Activated T-helper 1 cell treated with Interleukin-2 at 50 U/mL for 16 hours (primary cell): ENCODE data around the gene GUCA1A.
A peak's percentile ranks its signal among the peaks of the same experiment; 100 is the strongest.
"Not testable (repeated sequence)": the region's sequence is repeated elsewhere in the genome, so short reads cannot be mapped to it uniquely, and the experiment has no call there.

Source experiments
- DNase-seq: peaks from one replicate; pipeline ENCODE4 v3.0.0-alpha.2; 2020; ENCODE audit warnings: low read depth

Gene GUCA1A

DNA sequence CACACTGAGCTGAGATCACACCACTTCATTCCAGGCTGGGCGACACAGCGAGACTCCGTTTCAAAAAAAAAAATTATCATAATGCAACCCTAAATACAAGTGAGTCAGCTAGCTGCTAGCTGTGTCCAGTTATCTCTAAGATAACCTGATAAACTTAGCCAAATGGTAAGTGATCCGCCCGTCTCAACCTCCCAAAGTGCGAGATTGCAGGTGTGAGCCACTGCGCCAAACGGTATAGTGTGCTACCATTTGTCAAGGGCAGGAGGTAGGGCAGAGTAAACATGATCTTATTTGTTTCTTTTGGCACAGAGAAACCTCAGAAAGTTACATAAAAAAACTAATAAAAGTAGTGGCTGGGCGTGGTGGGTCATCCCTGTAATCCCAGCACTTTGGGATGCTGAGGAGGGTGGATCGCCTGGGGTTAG is 26.0 kb upstream of the GUCA1A start:
- DNase-seq, result no peak

DNA sequence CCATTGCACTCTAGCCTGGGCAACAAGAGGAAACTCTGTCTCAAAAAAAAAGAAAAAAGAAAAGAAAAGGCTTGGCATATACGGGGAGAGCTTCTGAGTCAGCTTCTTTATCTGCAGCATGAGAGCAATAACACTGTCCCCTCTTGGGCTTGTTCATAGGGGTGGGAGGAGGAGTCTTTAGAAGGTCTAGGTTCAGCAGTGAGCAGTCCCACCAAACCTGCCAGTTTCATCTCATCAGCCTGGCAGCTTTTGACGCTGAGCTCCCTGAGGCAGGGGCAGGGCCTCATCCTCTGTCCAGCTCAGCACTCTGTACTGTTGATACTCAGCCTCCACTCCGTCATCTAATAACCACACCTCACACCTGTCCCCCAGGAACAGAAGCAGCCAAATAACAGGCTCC is 25.1 kb upstream of the GUCA1A start:
- no peak for DNase-seq

DNA sequence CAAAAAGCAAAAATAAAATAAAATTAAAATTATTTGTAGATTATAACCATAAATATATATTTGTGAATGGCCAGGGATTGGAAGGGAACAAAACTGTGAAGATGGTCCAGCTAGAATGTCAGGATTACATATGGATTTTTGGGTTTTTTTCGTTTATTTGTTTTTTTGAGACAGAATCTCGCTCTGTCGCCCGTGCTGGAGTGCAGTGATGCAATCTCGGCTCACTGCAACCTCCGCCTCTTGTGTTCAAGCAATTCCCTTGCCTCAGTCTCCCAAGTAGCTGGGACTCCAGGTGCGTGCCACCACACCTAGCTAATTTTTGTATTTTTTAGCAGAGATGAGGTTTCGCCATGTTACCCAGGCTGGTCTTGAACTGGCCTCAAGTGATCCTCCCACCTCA is 22.9 kb upstream of the GUCA1A start:
- no peak for DNase-seq

DNA sequence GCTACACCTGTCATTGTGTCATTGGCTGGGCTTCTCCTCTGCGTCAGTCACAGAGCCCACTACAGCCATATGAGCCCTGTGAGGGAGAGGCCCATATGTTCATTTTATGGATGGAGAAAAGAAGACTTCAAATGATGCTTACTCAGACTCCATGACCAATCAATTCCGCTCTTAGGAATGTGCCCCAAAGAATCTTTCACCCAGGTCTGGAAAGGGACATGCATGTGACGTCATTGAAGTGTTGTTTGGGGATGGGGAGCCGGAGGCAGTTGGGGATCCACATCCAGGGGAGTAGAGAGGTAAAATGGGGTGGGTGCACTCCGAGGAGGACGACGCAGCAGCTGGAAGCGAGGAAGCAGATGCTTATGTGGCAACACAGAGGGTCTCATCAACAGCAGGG is 21.1 kb upstream of the GUCA1A start:
- DNase-seq, result no peak

DNA sequence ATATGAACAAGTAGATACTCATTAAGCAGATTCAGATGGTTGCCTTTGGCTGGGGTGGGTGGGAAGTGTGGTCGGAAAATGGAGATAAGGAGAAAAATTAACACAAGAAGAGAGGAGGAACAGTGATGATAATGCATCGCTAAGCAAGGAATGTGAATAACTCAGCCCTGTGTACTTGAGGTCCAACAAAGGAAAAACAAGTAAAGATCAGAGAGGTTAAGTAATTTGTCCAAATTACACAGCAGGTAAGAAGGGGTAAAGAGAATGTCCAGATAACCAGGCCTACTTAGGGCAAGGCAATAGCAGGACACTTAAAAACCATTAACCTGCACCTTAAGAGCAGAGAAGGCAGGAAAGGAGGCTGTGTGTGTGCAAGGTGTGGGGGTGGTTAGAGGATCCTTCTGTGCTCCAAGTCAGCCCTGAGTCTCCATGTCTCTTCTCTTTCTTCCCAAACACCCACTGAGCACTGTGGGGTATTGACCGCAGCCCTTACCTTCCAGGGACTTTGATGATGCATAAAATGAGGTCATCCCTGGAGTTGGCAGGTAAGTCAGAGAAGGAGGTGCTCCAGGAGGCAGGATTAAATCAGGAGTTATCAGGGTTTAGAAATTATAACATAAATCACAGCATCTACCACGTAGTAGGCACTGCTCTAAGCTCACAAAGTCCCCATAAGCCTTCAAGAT is 20.5 kb upstream of the GUCA1A start:
- DNase-seq, result not testable (repeated sequence)

DNA sequence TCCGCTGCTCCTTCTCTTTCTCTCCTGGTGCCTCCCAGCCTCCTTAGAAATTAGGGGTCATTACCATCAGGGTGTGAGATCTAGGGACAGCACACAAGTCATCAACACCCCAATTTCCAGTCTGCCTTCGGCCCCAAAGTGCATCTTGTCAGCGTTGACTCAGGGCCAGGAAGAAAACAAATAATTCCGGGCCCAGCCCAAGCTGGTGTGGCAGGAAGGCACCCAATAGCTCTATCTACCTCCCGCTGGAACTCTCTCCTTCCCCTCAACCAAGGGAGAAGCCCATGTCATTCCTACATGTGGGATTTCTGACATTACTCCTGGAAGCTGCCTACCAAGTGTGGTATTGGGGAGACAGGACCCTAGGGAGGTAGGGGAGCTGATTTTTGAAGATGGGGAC is 19.2 kb upstream of the GUCA1A start:
- DNase-seq, result no peak

DNA sequence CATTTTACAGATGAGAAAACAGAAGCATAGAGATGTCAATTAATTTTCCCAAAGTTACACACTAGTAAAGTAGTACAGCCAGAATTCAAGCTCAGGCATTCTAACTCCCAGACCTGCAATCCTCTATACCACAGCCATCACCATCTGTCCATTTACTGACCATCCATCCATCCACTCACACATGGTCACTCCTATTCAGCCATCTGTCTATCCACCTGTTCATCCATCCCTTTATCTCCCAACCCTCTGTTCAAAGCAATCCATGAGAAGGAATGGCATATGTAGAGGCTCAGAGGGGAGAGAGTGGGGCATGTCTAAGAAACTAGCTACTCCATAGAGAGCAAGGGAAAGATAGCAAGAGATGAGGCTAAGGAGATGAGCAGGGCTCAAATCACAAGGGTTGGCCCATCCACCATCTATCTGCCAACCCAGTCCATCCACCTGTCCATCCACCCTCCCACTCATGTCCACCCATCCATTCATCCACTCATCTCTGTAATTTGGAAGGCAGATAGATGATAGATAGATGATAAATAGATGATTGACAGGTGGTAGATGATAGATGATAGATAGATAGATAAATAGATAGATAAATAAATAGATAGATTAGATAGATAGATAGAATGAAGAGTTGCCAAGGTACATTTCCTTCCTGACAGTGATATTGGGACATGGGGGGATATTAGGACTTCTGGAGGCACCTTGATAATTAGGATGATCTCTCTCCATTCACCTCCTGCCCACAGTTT is 18.5 kb upstream of the GUCA1A start:
- no peak for DNase-seq

DNA sequence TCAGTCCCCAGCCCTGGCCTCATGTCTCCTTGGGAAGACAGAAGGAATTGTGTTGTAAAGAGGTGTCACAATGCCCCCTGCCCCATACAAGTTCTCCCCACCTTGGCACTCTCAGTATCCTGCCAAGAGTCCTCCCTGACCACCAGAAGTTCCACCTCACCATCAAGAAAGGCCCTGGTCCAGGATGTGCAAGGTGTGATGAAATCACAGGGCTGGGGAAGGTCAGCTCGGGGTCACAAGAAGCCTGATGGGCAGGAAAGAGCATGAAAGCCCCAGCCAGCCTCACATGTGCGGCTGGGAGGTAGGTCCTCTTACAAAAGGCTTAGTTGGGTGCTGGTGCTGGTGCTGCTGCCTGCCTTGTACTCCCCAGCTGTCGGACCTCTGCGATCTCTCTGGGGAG is 17.9 kb upstream of the GUCA1A start:
- DNase-seq, result no peak

DNA sequence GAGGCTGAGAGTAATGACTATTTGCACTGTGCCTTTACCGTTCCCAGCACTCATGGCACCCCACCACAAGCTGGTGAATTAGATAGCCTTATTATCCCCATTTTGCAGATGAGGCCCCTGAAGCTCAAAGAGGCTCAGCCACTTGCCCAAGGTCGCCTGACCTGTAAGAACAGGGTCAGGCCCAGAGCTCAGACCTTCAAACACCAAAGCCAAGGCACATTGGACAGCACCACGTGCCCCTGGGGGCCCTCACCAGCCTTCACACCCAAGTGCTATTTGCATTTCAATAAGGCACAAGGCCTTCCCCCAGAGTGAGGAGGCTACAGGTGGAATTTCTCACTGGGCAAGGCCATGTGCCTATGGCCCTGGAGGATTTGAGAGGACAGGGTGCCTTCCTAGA is 16.5 kb upstream of the GUCA1A start:
- DNase-seq, result no peak

DNA sequence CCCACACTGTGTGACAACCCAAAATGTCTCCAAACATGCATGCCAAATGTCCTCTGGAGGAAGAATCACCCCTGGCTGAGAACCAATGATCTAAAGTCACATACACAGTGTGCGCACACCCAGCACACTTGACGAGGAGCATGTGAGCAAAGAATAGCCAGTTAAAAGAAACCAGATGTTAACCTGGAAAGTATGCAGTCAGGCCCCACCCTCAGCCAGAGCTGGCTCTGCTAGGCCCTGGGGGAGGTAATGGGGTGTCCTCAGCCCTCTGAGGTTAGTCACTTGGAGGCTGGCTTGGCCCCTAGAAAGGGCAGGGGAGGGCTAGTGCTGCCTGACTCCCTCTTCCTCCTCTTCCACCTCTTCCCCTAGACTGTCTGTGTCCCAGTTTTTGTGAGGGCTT is 15.2 kb upstream of the GUCA1A start:
- DNase-seq, result no peak

DNA sequence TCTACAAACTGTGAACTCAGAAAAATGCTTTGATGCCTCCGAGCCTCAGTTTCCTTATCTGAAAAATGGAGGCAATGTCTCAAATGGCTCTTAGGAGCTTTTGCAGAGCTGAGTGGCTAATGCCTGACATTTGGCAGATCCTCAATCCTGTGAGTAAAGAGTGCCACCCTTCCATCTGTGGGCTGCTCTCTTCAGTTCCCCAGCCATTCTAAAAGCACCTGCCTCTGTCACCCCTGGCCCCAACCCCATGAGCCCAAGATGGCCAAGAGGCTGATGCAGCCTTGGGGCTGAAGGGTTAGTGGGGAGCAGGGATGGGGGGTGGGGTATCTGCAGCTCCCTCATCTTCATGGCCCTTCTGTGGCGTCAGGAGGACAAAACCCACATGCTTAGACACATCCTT is 14.5 kb upstream of the GUCA1A start:
- no peak for DNase-seq

DNA sequence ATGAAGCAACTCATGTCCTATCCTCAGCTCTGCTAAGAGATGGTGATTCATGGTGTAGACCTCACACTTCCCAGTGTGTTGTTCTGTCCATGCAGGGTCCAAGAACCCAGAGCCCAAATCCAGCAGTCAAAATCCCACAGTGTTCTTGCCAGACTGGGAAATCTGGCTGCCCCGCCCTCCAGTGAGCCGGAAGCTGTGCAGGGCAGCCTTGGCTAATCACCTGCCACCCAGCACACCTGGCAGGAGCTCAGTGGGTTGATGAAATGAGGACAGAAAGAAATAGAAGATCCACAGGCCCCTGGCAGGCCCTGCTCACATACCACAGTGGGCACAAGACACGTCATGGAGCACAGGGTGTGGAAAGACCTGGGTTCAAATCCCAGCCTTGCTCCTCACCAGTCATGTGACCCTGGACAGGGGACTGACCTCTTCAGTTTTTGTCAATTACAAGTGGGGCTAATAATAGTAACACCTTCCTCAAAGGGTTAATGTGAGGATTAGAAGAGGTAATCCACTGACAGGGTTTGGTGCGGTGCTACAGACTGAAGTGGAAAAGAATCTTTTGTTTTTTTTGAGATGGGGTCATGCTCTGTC is 13.6 kb upstream of the GUCA1A start:
- DNase-seq, result no peak

DNA sequence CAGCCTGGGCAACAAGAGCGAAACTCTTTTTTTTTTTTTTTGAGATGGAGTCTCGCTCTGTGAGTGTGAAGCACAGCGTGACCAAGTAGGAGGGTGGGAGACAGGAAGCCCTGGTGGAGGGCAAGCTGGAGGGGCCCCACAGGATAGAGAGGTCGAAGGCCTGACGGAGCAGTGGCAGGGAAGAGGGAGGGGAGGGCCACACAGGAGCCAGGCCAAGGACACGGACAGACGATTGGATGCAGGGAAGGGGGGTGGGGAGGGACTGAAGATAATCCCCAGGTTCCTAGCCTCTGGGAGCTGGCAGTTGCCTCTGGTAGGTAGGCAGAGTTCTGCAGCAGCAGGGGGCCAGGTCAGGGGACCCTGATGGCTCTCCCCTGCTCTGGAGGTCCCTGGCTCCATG is 10.8 kb upstream of the GUCA1A start:
- DNase-seq, result no peak

DNA sequence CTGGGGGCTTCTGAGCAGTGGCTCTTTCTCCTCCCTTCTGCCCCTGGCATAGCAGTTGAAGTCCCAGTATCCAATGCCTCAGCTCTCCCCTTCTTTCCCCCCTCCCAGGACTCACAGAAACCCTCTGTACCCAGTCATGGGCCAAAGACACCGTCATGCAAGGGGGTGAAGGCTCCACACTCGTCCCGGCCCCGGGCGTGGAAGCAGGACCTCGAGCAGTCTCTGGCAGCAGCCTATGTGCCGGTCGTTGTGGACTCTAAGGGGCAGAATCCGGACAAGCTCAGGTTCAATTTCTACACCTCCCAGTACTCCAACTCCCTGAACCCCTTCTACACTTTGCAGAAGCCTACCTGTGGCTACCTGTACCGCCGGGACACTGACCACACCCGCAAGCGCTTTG is 10.4 kb upstream of the GUCA1A start:
- no peak for DNase-seq

DNA sequence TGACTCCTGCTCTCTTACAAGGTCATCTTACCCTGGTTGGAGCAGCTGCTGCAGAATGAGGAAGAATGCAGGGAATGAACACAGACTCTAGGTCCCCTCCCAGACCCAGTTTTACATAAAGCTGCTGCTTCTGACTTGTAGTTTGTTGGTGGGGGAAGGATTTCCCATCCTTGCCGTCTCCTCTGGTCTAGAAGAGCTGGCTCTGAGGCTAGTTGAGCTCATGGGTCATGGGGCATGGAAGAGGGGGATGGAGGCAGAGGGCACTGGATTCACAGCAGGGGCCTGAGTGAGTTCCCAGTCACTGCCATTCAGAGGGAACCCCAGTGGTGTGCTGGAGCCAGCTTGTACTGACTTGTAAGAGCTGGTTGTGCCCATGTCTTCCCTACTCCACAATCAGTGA is 9.2 kb upstream of the GUCA1A start:
- no peak for DNase-seq

DNA sequence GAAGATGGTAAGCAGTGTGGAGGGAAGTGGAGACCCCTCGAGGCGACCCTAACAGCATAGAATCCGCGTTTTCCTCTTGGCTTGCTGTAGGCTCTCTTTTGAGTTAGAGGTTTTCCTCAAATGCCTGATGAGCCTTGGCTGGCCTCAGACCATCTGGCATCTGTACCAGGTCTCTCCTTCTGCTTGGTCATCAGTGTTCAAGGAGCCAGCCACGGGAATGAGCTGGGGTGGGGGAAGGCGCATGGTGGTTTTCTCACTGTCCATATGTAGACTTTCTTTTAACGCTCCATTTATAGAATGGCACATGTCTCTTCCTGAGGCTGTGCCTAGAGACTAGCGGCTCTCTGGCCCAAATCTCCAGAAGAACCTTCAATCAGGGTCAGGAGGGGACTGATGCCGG is 8.1 kb upstream of the GUCA1A start:
- no peak for DNase-seq

DNA sequence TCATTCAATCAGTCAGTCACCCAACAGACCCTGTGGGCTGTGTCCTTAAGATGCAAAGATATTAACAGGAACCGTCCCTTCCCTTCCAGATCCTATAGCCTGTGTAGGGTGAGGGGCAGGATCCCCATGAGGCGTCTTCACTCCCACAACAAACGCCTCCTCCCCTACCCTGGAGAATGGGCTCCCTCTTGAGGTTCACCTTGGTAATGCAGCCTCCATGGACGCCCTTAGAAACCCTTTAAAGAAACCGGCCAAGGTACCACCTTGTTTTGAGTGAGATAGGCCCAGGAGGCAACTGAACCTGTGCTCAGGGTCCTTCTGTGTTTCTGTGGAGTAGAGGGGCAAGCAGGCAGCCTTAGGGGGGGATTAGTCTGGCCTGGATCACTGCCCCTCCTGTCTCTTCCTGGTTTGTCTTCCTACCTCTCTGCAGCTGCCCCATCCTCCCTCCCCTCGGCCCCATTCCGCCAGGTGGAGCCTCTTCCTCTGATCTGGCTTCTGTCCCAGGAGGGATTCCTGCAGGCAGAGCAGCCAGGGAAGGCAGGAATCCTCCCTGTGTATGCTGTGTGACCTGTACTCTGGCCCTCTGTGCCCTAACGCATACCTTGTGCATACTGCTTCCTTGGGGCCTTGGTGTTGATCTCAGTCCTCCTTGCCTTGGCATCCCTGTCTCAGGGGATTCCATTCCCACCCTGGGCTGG is 6.6 kb upstream of the GUCA1A start:
- peak; percentile 51 for DNase-seq

DNA sequence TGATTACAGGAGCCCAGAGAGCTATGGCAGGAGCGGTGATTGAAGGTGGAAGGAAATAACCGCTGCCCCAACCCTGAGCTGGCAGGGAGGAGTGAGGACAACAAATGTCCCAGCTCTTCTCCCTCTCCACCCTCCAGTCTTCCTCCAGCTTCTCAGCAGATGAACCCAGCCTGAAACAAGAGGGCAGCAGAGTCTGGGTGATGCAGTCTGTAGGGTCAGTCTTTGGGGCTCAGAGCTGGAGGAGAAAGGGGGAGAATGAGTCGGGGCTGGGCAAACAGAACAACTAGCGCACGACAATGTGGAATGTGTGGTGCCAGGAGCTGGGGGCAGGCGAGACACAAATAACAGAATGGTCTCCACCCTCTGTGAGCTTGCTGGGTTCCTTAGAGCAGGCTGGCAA is 4.5 kb upstream of the GUCA1A start:
- DNase-seq, result no peak

DNA sequence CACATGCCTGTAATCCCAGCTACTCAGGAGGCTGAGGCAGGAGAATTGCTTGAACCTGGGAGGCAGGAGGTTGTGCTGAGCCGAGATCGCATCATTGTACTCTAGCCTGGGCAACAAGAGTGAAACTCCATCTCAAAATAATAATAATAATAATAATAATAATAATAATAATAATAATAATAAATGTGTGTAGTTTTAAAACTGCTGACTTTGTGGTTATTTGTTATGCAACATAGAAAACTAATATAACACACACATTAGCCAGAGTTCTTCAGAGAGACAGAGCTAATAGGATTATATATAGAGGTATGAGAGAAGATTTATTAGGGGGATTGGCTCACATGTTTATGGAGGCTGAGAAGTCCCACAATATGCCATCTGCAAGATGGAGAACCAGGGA is 3.4 kb upstream of the GUCA1A start:
- DNase-seq, result not testable (repeated sequence)

DNA sequence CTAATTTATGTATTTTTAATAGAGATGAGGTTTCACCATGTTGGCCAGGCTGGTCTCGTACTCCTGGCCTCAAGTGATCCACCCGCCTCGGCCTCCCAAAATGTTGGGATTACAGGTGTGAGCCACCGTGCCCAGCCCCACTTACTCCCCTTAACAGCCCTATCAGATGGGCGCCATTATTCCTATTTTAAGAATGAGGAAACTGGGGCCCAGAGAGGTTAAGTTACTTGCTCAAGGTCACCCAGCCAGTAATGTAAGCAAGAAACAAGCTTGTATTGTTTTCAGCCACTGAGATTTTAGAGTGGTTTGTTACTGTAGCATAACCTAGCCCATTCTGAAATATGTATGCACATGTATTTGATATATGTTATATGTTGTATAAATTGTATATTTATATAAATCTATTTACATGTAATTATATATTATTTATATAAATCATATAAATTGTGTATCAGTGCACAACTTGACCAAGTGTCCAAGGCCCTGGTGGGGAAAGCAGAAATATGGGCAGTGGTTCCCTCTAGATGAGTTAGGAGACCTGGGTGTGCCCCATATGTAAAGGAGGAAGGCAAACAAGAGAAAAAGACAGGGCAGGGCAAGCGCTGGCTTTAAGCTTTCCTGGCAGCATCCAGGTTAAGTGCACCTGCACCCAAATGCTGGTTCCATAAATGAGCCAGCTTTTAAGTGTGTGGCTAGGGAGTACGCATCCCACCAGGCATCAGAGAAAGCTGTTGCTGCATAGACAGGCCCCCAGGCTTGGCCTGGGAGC is 1.2 kb upstream of the GUCA1A start:
- no peak for DNase-seq

DNA sequence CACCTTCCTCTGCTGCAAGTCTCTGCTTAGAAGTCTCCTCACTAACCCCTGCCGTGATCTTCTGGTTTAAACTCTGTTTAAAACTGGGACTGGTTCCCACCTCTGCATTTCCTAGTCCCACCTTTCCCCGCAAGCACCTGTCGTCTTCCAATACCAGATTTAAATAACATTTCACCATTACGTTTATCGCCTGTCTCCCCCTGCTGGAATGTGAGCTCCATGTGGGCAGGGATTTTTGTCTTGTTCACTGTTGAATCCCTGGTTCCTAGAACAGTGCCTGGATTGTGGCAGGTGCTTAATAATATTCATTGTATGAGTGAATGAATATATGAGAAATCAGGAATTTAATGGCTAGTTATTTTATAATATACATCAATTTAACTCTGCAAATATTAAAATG is 2.7 kb downstream of the GUCA1A start:
- no peak for DNase-seq

DNA sequence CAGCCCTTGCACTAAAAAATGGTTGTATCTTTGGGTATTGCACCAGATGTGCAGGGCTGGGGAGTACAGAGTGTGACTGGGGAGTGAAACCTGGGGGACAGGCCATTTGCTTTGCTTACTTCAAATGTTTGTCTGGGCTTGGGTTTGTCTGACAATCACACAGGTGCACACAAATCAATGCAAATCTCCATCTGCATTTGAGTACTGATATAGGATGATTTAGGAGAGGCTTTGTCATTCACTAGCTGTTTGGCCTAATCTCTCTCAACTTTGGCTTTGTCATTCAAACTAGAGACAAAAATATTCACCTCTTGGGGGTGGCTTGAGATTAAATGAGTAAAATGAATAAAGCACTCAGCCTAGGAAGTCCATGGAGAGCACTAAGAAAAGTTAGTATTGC is 3.8 kb downstream of the GUCA1A start:
- DNase-seq, result no peak
